ENCODE results near the gene RPL35.

The RPL35 gene

GRCh38 chr9:124812441-124812876, 49.3 kb downstream of the RPL35 start:
- in situ Hi-C loops (cut with MboI; ENCODE audit: low pct_unique_long_range_greater_than_20kb, low sequenced_read_pairs, unreplicated experiment) = no loop called here
- TF ChIP-seq, protein P1, sequence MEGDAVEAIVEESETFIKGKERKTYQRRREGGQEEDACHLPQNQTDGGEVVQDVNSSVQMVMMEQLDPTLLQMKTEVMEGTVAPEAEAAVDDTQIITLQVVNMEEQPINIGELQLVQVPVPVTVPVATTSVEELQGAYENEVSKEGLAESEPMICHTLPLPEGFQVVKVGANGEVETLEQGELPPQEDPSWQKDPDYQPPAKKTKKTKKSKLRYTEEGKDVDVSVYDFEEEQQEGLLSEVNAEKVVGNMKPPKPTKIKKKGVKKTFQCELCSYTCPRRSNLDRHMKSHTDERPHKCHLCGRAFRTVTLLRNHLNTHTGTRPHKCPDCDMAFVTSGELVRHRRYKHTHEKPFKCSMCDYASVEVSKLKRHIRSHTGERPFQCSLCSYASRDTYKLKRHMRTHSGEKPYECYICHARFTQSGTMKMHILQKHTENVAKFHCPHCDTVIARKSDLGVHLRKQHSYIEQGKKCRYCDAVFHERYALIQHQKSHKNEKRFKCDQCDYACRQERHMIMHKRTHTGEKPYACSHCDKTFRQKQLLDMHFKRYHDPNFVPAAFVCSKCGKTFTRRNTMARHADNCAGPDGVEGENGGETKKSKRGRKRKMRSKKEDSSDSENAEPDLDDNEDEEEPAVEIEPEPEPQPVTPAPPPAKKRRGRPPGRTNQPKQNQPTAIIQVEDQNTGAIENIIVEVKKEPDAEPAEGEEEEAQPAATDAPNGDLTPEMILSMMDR (IDR thresholded peaks at IDR 0.05; ENCODE audit: extremely low read depth, insufficient read depth, missing control alignments) = no peak
- DNase-seq (ENCODE audit: low spot score) = peak; percentile 47

DNA sequence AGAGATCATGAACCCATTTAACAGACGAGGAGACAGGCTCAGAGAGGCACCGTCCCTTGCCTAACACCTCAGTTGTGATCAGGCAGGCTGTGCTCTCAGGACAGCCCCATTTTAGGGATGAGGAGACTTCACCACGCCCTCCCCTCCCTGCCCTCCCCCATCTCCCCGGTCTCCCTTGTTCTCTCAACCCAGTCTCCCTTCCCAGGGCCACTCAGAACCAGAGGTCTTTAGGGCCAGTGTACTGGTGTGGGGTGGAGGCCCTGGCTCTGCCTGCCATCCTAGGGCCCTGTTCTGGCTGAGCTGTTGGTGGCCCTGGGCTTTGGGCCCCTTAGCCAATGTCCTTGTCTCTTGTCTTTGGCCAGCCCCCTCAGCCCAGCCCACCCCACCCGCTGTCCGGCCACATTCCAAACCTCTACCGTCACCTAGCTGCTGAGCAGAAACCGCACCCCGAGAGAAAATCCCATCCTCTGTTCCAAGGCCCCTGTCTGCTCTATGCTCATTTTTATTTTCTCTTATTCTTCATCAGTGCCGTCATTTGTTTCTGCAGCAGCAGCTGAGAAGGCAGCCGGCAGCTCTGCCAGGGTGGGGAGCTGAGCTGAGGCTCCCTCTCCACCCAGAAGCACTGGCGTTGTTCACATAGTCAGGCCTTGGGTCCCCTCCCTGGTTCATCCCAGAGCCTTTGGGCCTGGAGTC, 50.9 kb downstream of the RPL35 start:
- in situ Hi-C loops (cut with MboI; ENCODE audit: low pct_unique_long_range_greater_than_20kb, low sequenced_read_pairs, unreplicated experiment) = no loop called here
- no peak for DNase-seq (ENCODE audit: low spot score)
- TF ChIP-seq, protein P1 (IDR thresholded peaks at IDR 0.05; ENCODE audit: extremely low read depth, insufficient read depth, missing control alignments) = no peak

- in situ Hi-C loops (cut with MboI; ENCODE audit: low pct_unique_long_range_greater_than_20kb, low sequenced_read_pairs, unreplicated experiment) = no loop called here
- DNase-seq (ENCODE audit: low spot score) = no peak
- TF ChIP-seq, protein P1 (IDR thresholded peaks at IDR 0.05; ENCODE audit: extremely low read depth, insufficient read depth, missing control alignments) = no peak
Measured at GRCh38 chr9:124809741-124810500, 51.8 kb downstream of the RPL35 start.

GRCh38 chr9:124809211-124809610, 52.5 kb downstream of the RPL35 start:
- TF ChIP-seq, protein P1 (IDR thresholded peaks at IDR 0.05; ENCODE audit: extremely low read depth, insufficient read depth, missing control alignments) = no peak
- DNase-seq (ENCODE audit: low spot score) = no peak
- in situ Hi-C loops (cut with MboI; ENCODE audit: low pct_unique_long_range_greater_than_20kb, low sequenced_read_pairs, unreplicated experiment) = no loop called here

DNA sequence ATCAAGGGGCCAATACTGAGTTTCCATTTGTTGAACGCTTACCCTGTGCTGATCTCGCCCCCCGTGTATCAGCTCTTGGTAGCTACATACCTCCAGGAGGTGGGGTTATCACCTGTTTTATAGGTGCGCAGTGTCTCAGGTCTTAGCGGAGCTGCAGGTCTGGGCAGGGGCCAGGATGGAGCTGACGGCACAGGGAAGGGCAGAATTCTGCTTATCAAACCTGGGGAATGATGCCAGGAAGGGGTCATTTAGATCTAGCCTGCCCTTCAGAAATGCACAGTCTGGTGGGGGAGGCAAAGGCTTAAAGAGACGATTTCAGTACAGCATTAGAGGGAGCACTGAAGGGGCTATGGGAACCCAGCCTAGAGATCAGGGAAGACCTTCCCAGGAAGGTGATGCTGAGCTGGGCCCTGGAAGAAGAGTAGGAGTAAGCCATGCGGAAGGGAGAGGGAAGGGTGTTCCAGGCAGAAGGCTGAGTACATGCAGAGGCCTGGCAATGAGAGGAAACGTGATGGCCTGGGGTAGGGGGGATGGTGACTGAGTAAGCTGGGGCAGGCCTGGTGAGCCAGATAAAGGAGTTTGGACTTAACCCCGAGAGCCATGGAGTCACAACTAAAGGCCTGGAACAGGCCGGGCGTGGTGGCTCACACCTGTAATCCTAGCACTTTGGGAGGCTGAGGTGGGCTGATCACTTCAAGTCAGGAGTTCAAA, 53.4 kb downstream of the RPL35 start:
- TF ChIP-seq, protein P1 (IDR thresholded peaks at IDR 0.05; ENCODE audit: extremely low read depth, insufficient read depth, missing control alignments) = no peak
- DNase-seq (ENCODE audit: low spot score) = no peak
- in situ Hi-C loops (cut with MboI; ENCODE audit: low pct_unique_long_range_greater_than_20kb, low sequenced_read_pairs, unreplicated experiment) = no loop called here

Data from GM13977 (cell line).